ENCODE measurements around the gene PSMD13. TPM values are rescaled to one million over a fixed set of nuclear protein-coding genes. Genes with fewer than 3 reads are reported as not detected.
"Not testable (repeated sequence)": the region's sequence is repeated elsewhere in the genome, so short reads cannot be mapped to it uniquely, and the experiment has no call there.

PSMD13 gene
- total RNA-seq, 4 donors from 2014 or later = 69.6 to 124 (median 78.2) TPM

- no peak for TF ChIP-seq CTCF (IDR thresholded peaks at IDR 0.05)
- DNase-seq (ENCODE audit: low spot score) (no peak), ATAC-seq (ENCODE audit: low FRiP score) (no peak)
Observed at GRCh38 chr11:261624-262023, 24.8 kb downstream of the PSMD13 start.

- ATAC-seq (ENCODE audit: low FRiP score) = no peak
- no peak for DNase-seq (ENCODE audit: low spot score)
- TF ChIP-seq CTCF (IDR thresholded peaks at IDR 0.05) = no peak
Observed at GRCh38 chr11:266676-267439, 30.1 kb downstream of the PSMD13 start.

- no peak for TF ChIP-seq CTCF (IDR thresholded peaks at IDR 0.05)
- DNase-seq (ENCODE audit: low spot score) = no peak
- ATAC-seq (ENCODE audit: low FRiP score) = no peak
Observed at GRCh38 chr11:267491-267994, 30.8 kb downstream of the PSMD13 start.

GRCh38 chr11:268716-269145 is 32.0 kb downstream of the PSMD13 start:
- DNase-seq (ENCODE audit: low spot score) = not testable (repeated sequence)
- peak; percentile 53 for ATAC-seq (ENCODE audit: low FRiP score)

GRCh38 chr11:269146-269890 is 32.5 kb downstream of the PSMD13 start:
- ATAC-seq (ENCODE audit: low FRiP score) (peak; percentile 26), DNase-seq (ENCODE audit: low spot score) (no peak)
- no peak for TF ChIP-seq CTCF (IDR thresholded peaks at IDR 0.05)

GRCh38 chr11:270451-271318 is 33.9 kb downstream of the PSMD13 start:
- ATAC-seq (ENCODE audit: low FRiP score) (no peak), DNase-seq (ENCODE audit: low spot score) (no peak)
- no peak for TF ChIP-seq CTCF (IDR thresholded peaks at IDR 0.05)

GRCh38 chr11:271319-271715 is 34.5 kb downstream of the PSMD13 start:
- DNase-seq (ENCODE audit: low spot score) (no peak), ATAC-seq (ENCODE audit: low FRiP score) (no peak)
- TF ChIP-seq CTCF (IDR thresholded peaks at IDR 0.05) = no peak

Data from omental fat pad (tissue), 4 donors.